CD14-positive monocyte (primary cell): ENCODE results near the gene SLC22A23. TPM values are rescaled to one million over a fixed set of nuclear protein-coding genes. Genes with fewer than 3 reads are reported as not detected.

ENCODE experiments used
- DNase-seq, 3 donors: peaks; one replicate each; pipeline ENCODE4 v3.0.0-alpha.2; 2011 to 2022
- H2AFZ ChIP-seq: 2 replicates; pipeline ENCODE4 v1.6.0; 2012; ENCODE audit warnings: mild to moderate bottlenecking, low read depth, low read length, inconsistent platforms; ENCODE audit not compliant: insufficient read depth, poor library complexity, severe bottlenecking
- H3K27ac ChIP-seq, 2 donors: 1 replicate in 1 of 2; 2 replicates in 1 of 2; pipeline ENCODE4 v1.5.1; 2012 to 2013; ENCODE audit warnings: low read length in 2 of 2, control low read depth in 1 of 2, inconsistent platforms in 1 of 2, low read depth in 1 of 2, mild to moderate bottlenecking in 1 of 2
- H3K27me3 ChIP-seq, 2 donors: one replicate each; pipeline versions ENCODE4 v1.6.0 to v1.6.1; 2011 to 2013; ENCODE audit warnings: low read length in 2 of 2; ENCODE audit not compliant: control insufficient read depth in 2 of 2, insufficient read depth in 2 of 2
- H3K36me3 ChIP-seq, 2 donors: replicated peaks in 1 of 2; 1 replicate in 1 of 2; 2 replicates in 1 of 2; pipeline versions ENCODE4 v1.5.1 to v1.6.1; 2012 to 2013; ENCODE audit warnings: low read length in 2 of 2, control low read depth in 1 of 2, inconsistent platforms in 1 of 2, mild to moderate bottlenecking in 1 of 2; ENCODE audit not compliant: insufficient read depth in 2 of 2, control insufficient read depth in 1 of 2
- H3K4me1 ChIP-seq, 2 donors: 1 replicate in 1 of 2; 2 replicates in 1 of 2; pipeline versions ENCODE4 v1.5.1 to v1.6.1; 2012 to 2013; ENCODE audit warnings: low read length in 2 of 2, control low read depth in 1 of 2, inconsistent platforms in 1 of 2, mild to moderate bottlenecking in 1 of 2, moderate library complexity in 1 of 2; ENCODE audit not compliant: insufficient read depth in 2 of 2, control insufficient read depth in 1 of 2
- H3K4me2 ChIP-seq: replicated peaks from 2 replicates; pipeline ENCODE3; 2012; ENCODE audit warnings: low read length, moderate library complexity, mild to moderate bottlenecking; ENCODE audit not compliant: poor library complexity, severe bottlenecking; ENCODE audit errors: extremely low read depth
- H3K4me3 ChIP-seq, 3 experiments: fragments of 200-600 bp in 1 of 3; sonication (generic) in 1 of 3; replicated peaks in 1 of 3; 1 replicate in 2 of 3; 2 replicates in 1 of 3; pipeline ENCODE4 v1.5.1; 2011 to 2013; ENCODE audit warnings: low read length in 3 of 3, mild to moderate bottlenecking in 3 of 3, control low read depth in 2 of 3, low read depth in 2 of 3, inconsistent platforms in 1 of 3, moderate library complexity in 1 of 3
- H3K79me2 ChIP-seq: 2 replicates; pipeline ENCODE4 v1.6.0; 2012; ENCODE audit warnings: mild to moderate bottlenecking, control low read depth, inconsistent platforms, low read length, moderate library complexity; ENCODE audit not compliant: insufficient read depth
- H3K9ac ChIP-seq: 2 replicates; pipeline ENCODE4 v1.6.0; 2017; ENCODE audit warnings: low read length, mild to moderate bottlenecking; ENCODE audit not compliant: insufficient read depth, poor library complexity, severe bottlenecking
- H3K9me3 ChIP-seq, 2 donors: replicated peaks in 1 of 2; 1 replicate in 1 of 2; 2 replicates in 1 of 2; pipeline versions ENCODE4 v1.5.1 to v1.6.1; 2012 to 2013; ENCODE audit warnings: low read length in 2 of 2, control low read depth in 1 of 2; ENCODE audit not compliant: control insufficient read depth in 1 of 2, insufficient read depth in 1 of 2
- H4K20me1 ChIP-seq: 2 replicates; pipeline ENCODE4 v1.6.0; 2012; ENCODE audit warnings: mild to moderate bottlenecking, low read length, control low read depth, moderate library complexity; ENCODE audit not compliant: insufficient read depth
- H3K27ac Mint-ChIP-seq, 7 donors: one replicate each; pipeline ENCODE4 v1.8.0; 2020; ENCODE audit warnings: mild to moderate bottlenecking in 7 of 7, mixed read lengths in 7 of 7, moderate library complexity in 6 of 7, inconsistent platforms in 2 of 7
- H3K27me3 Mint-ChIP-seq, 3 donors: one replicate each; pipeline ENCODE4 v1.8.0; 2021 to 2022; ENCODE audit warnings: low read depth in 3 of 3, mild to moderate bottlenecking in 3 of 3, mixed read lengths in 3 of 3, moderate library complexity in 3 of 3, inconsistent platforms in 1 of 3
- H3K36me3 Mint-ChIP-seq, 2 donors: one replicate each; pipeline ENCODE4 v1.8.0; 2020; ENCODE audit warnings: mixed read lengths in 2 of 2, inconsistent platforms in 1 of 2, mild to moderate bottlenecking in 1 of 2
- H3K4me1 Mint-ChIP-seq: one replicate; pipeline ENCODE4 v1.8.0; 2020; ENCODE audit warnings: mild to moderate bottlenecking, mixed read lengths
- H3K4me3 Mint-ChIP-seq, 2 donors: one replicate each; pipeline ENCODE4 v1.8.0; 2020; ENCODE audit warnings: mild to moderate bottlenecking in 2 of 2, mixed read lengths in 2 of 2, moderate library complexity in 1 of 2
- H3K9me3 Mint-ChIP-seq, 7 donors: one replicate each; pipeline ENCODE4 v1.8.0; 2020 to 2022; ENCODE audit warnings: mixed read lengths in 7 of 7, mild to moderate bottlenecking in 6 of 7, moderate library complexity in 6 of 7, inconsistent platforms in 2 of 7
- WGBS: methylation state at CpG from one replicate; pipeline ENCODE4 v1.1.5; 2013; ENCODE audit warnings: missing lambda C conversion rate; ENCODE audit not compliant: insufficient coverage; 5-methylcytosine and 5-hydroxymethylcytosine counted together
- intact Hi-C, 2 donors: fragments of 100-400 bp; cut with micrococcal nuclease; formaldehyde crosslinking; loops; one replicate each; pipeline versions ENCODE4 v1.15.0 to v1.15.1; 2023
- polyA plus RNA-seq, 3 donors: library from polyadenylated mRNA; depleted of rRNA in 1 of 3; unstranded in 2 of 3; stranded (reverse) in 1 of 3; fragments of 300-500 nt in 2 of 3; fragments of >200 nt in 1 of 3; fragmentation: Illumina TruSeq in 2 of 3; gene quantifications; 1 replicate in 2 of 3; 2 replicates in 1 of 3; pipeline ENCODE4 v1.2.3, GENCODE V29; 2012 to 2021
- TF ChIP-seq, protein P1 (sequence below): fragments of 200-600 bp; IDR thresholded peaks from one replicate; pipeline ENCODE4 v1.8.0; 2022; ENCODE audit warnings: antibody characterized with exemption, mild to moderate bottlenecking

Gene SLC22A23
- polyA plus RNA-seq, 3 donors, result 0.08 TPM; not detected in 2

DNA sequence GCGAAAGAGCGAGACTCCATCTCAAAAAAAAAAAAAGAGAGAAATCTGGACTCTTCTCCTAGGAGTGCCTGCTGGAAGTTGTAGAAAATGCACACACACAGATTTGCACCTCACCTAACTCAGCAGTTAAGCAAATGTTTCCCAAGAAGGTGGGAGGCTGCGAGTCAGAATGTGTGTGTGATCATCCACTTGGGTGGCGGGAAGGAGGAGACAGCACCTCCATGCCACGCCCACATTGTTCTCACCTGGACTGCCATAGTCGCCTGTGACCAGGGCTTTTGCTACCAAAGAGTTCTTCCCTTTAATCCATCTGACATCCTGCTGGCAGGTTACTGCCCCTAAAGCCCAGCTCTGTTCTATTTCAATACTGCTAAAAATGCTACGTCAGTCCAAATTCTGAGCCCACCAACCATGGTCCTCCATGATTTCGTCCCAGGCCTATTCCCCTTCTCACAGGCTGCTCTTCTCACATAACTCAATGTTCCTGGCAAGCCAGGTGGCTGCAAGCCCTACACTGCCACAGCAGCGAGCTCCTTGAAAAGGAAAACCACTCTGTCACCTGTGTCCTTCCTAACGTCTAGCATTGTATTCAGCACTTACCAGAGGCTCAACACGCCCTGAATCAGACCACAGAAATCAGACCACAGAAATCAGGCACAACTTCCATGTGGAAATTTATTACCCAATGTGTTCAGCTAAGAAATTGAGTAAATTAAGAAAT is 120.6 kb downstream of the SLC22A23 start:
- 36% methylated on average over 7 of the region's 11 CpGs for WGBS
- no peak overlapping the region for H3K27ac ChIP-seq
- no peak overlapping the region for H3K9ac ChIP-seq
- no peaks in the 10 kb centered on the region for H4K20me1 ChIP-seq
- H3K4me3 Mint-ChIP-seq, result no peak overlapping the region
- no peak overlapping the region for H3K4me2 ChIP-seq
- H3K4me3 ChIP-seq, result no peak overlapping the region
- H3K4me1 Mint-ChIP-seq, result peaks cover 30% of the 10 kb centered on the region
- TF ChIP-seq, protein P1, sequence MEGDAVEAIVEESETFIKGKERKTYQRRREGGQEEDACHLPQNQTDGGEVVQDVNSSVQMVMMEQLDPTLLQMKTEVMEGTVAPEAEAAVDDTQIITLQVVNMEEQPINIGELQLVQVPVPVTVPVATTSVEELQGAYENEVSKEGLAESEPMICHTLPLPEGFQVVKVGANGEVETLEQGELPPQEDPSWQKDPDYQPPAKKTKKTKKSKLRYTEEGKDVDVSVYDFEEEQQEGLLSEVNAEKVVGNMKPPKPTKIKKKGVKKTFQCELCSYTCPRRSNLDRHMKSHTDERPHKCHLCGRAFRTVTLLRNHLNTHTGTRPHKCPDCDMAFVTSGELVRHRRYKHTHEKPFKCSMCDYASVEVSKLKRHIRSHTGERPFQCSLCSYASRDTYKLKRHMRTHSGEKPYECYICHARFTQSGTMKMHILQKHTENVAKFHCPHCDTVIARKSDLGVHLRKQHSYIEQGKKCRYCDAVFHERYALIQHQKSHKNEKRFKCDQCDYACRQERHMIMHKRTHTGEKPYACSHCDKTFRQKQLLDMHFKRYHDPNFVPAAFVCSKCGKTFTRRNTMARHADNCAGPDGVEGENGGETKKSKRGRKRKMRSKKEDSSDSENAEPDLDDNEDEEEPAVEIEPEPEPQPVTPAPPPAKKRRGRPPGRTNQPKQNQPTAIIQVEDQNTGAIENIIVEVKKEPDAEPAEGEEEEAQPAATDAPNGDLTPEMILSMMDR, result no peak
- no peaks in the 10 kb centered on the region for H3K36me3 Mint-ChIP-seq
- no peaks in the 10 kb centered on the region for H3K79me2 ChIP-seq
- H3K36me3 ChIP-seq, result no peaks in the 10 kb centered on the region
- intact Hi-C loops, result no loop called here
- H3K4me1 ChIP-seq, result peaks cover 25 to 30% of the 10 kb centered on the region in 2 donors
- H3K27ac Mint-ChIP-seq, result no peak overlapping the region
- peak in 1 of 3 donors; percentile 20 for DNase-seq
- H3K27me3 ChIP-seq, result no peaks in the 10 kb centered on the region
- H3K9me3 Mint-ChIP-seq, result peaks cover 0 to 3% (median 0%) of the 10 kb centered on the region in 7 donors
- peaks cover 4 to 10% (median 5%) of the 10 kb centered on the region in 3 donors for H3K27me3 Mint-ChIP-seq
- H3K9me3 ChIP-seq, result no peaks in the 10 kb centered on the region
- no peak overlapping the region for H2AFZ ChIP-seq

DNA sequence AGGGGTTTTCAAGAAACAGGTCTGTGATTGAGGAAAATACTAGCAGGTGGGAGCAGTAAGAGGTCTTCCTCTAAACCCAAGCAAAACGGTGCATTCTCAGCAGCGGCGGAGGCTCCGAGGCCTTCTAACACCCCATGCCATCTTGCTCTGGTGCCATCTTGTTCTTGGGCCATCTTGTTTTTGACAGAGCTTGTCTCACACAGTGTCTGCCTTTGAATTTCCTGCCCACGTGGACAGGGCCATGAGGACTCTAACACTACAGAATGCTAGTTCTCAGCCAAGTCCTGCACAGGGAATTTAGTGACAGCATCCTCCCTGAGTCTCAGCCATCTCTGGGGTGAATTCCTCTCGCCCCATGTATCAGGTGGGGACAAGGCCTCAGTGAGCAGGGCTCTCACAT is 121.7 kb downstream of the SLC22A23 start:
- H3K4me3 Mint-ChIP-seq, result no peak overlapping the region
- intact Hi-C loops, result no loop called here

More for the DNA sequence above, 121.7 kb downstream of the SLC22A23 start:
- WGBS, result 90% methylated on average over 3 of the region's 6 CpGs
- no peak for DNase-seq
- Mint-ChIP-seq H3K4me1 (peaks cover 30% of the 10 kb centered on the region), H3K36me3 (no peaks in the 10 kb centered on the region), H3K27ac (no peak overlapping the region), H3K9me3 (peaks cover 0 to 3% (median 0%) of the 10 kb centered on the region in 7 donors), H3K27me3 (peaks cover 4 to 12% (median 5%) of the 10 kb centered on the region in 3 donors)
- Histone ChIP-seq H3K4me3 (no peak overlapping the region), H3K36me3 (no peaks in the 10 kb centered on the region), H3K4me1 (peaks cover 25 to 30% of the 10 kb centered on the region in 2 donors), H3K27me3 (no peaks in the 10 kb centered on the region), H3K27ac (no peak overlapping the region), H3K79me2 (no peaks in the 10 kb centered on the region), H2AFZ (no peak overlapping the region), H4K20me1 (no peaks in the 10 kb centered on the region), H3K4me2 (no peak overlapping the region), H3K9ac (no peak overlapping the region), H3K9me3 (no peaks in the 10 kb centered on the region)
- TF ChIP-seq, protein P1, result no peak
